ENCODE results near the gene JMJD8. TPM values are rescaled to one million over a fixed set of nuclear protein-coding genes. Genes with fewer than 3 reads are reported as not detected.

JMJD8 gene
- total RNA-seq, 4 donors from 2014 or later: 83.1 to 119 (median 101) TPM

GRCh38 chr16:634996-635395 is 49.1 kb downstream of the JMJD8 start:
- WGBS, 2 donors: 81 to 92% methylated on average over 6 to 7 of the region's 7 CpGs
- Histone ChIP-seq H3K36me3 (peaks cover 0 to 28% (median 4%) of the 10 kb centered on the region in 3 donors), H3K9me3 (no peaks in the 10 kb centered on the region), H3K4me1 (peaks cover 0 to 48% (median 33%) of the 10 kb centered on the region in 4 donors), H3K27me3 (no peaks in the 10 kb centered on the region), H3K27ac (peak overlapping the region in 2 of 4 donors; percentile 92 to 100), H3K4me3 (peak overlapping the region in 3 of 4 donors; percentile 90 to 94 (median 91))
- no peak for TF ChIP-seq EP300 (IDR thresholded peaks at IDR 0.05)
- TF ChIP-seq POLR2A (IDR thresholded peaks at IDR 0.05): no peak
- no peak for DNase-seq (ENCODE audit: low spot score in 2 of 2)

- Histone ChIP-seq H3K27ac (no peak overlapping the region), H3K36me3 (peaks cover 0 to 28% (median 4%) of the 10 kb centered on the region in 3 donors), H3K27me3 (no peaks in the 10 kb centered on the region), H3K4me3 (no peak overlapping the region), H3K9me3 (no peaks in the 10 kb centered on the region), H3K4me1 (peaks cover 0 to 56% (median 41%) of the 10 kb centered on the region in 4 donors)
- TF ChIP-seq CTCF (IDR thresholded peaks at IDR 0.05) (no peak), POLR2A (IDR thresholded peaks at IDR 0.05) (no peak), EP300 (IDR thresholded peaks at IDR 0.05) (no peak)
- 76 to 88% methylated on average over 14 to 18 of the region's 22 CpGs for WGBS, 2 donors
- no peak for DNase-seq (ENCODE audit: low spot score in 2 of 2)
Measured at GRCh38 chr16:634051-634670, 50.0 kb downstream of the JMJD8 start.

GRCh38 chr16:633336-634050 is 50.6 kb downstream of the JMJD8 start:
- Histone ChIP-seq H3K9me3 (no peaks in the 10 kb centered on the region), H3K4me1 (peaks cover 0 to 63% (median 44%) of the 10 kb centered on the region in 4 donors), H3K27ac (no peak overlapping the region), H3K36me3 (peaks cover 0 to 33% (median 4%) of the 10 kb centered on the region in 3 donors), H3K4me3 (no peak overlapping the region), H3K27me3 (no peaks in the 10 kb centered on the region)
- DNase-seq (ENCODE audit: low spot score in 2 of 2): no peak
- TF ChIP-seq POLR2A (IDR thresholded peaks at IDR 0.05) (no peak), EP300 (IDR thresholded peaks at IDR 0.05) (no peak), CTCF (IDR thresholded peaks at IDR 0.05) (no peak)
- 97 to 98% methylated on average over 21 to 35 of the region's 74 CpGs for WGBS, 2 donors

- Histone ChIP-seq H3K9me3 (no peaks in the 10 kb centered on the region), H3K27ac (no peak overlapping the region), H3K27me3 (no peaks in the 10 kb centered on the region), H3K4me1 (peaks cover 0 to 62% (median 39%) of the 10 kb centered on the region in 4 donors), H3K4me3 (no peak overlapping the region), H3K36me3 (peaks cover 0 to 41% (median 4%) of the 10 kb centered on the region in 3 donors)
- WGBS, 2 donors: 92 to 98% methylated on average over 6 to 48 of the region's 67 CpGs
- no peak for DNase-seq (ENCODE audit: low spot score in 2 of 2)
- TF ChIP-seq CTCF (IDR thresholded peaks at IDR 0.05) (no peak), EP300 (IDR thresholded peaks at IDR 0.05) (no peak), POLR2A (IDR thresholded peaks at IDR 0.05) (no peak)
Measured at GRCh38 chr16:632486-633335, 51.4 kb downstream of the JMJD8 start.

GRCh38 chr16:631808-632358 is 52.3 kb downstream of the JMJD8 start:
- 28 to 44% methylated on average over 6 to 9 of the region's 9 CpGs for WGBS, 2 donors
- Histone ChIP-seq H3K9me3 (no peaks in the 10 kb centered on the region), H3K4me1 (peaks cover 0 to 62% (median 34%) of the 10 kb centered on the region in 4 donors), H3K36me3 (peaks cover 0 to 49% (median 4%) of the 10 kb centered on the region in 3 donors), H3K27ac (no peak overlapping the region), H3K27me3 (no peaks in the 10 kb centered on the region), H3K4me3 (no peak overlapping the region)
- TF ChIP-seq POLR2A (IDR thresholded peaks at IDR 0.05): no peak
- no peak for TF ChIP-seq EP300 (IDR thresholded peaks at IDR 0.05)
- TF ChIP-seq CTCF (IDR thresholded peaks at IDR 0.05): no peak
- no peak for DNase-seq (ENCODE audit: low spot score in 2 of 2)

Measured in tibial nerve (tissue), 4 donors.